Pancreas (tissue), 10 donors: ENCODE data around the gene SPSB2. TPM values are rescaled to one million over a fixed set of nuclear protein-coding genes. Genes with fewer than 3 reads are reported as not detected.

Experiments
- ATAC-seq, 4 donors: fragments of 200-7000 bp; cut with Tn5 transposase; one replicate each; pipeline versions ENCODE4 v1.8.0 to v1.9.1; 2020; ENCODE audit warnings: mild to moderate bottlenecking in 4 of 4, moderate library complexity in 4 of 4
- DNase-seq, 6 donors: peaks; one replicate each; pipeline ENCODE4 v3.0.0-alpha.2; 2020
- FAIRE-seq: peaks from 2 replicates; lab custom pipeline; 2012; peaks lifted over from hg19 to GRCh38; lab: Jason Lieb, UNC
- H3K27ac ChIP-seq, 4 donors: fragments of 200-600 bp; sonication (generic); 1 replicate in 3 of 4; 2 replicates in 1 of 4; pipeline versions ENCODE4 v1.5.0 to v1.8.0; 2020
- H3K27me3 ChIP-seq, 4 donors: fragments of 200-600 bp; one replicate each; pipeline ENCODE4 v1.8.0; 2021
- H3K36me3 ChIP-seq, 3 donors: fragments of 200-600 bp; sonication (generic) in 1 of 3; one replicate each; pipeline versions ENCODE4 v1.5.0 to v1.8.0; 2020 to 2021
- H3K4me1 ChIP-seq, 3 donors: fragments of 200-600 bp; one replicate each; pipeline ENCODE4 v1.8.0; 2021
- H3K4me3 ChIP-seq, 4 donors: fragments of 200-600 bp; sonication (generic) in 2 of 4; one replicate each; pipeline versions ENCODE4 v1.5.0 to v1.8.0; 2020 to 2021
- H3K9me3 ChIP-seq, 4 donors: fragments of 200-600 bp; one replicate each; pipeline ENCODE4 v1.8.0; 2021
- CTCF ChIP-seq, 4 donors: fragments of 200-600 bp; sonication (generic) in 3 of 4; IDR thresholded peaks; one replicate each; pipeline versions ENCODE4 v1.5.0 to v1.8.0; 2021; ENCODE audit warnings: antibody characterized with exemption in 4 of 4
- WGBS, 2 donors: extraction: QIAGEN DNeasy Blood & Tissue Kit; methylation state at CpG; one replicate each; pipeline ENCODE4 v1.1.7; 2013; 5-methylcytosine and 5-hydroxymethylcytosine counted together
- intact Hi-C, 3 donors: fragments of 100-400 bp; cut with DNase I; formaldehyde crosslinking; loops; one replicate each; pipeline versions ENCODE4 v1.11.1 to v1.14.2; 2022
- polyA plus RNA-seq, 2 donors: library from polyadenylated mRNA; stranded (reverse); fragments of 200-250 nt; gene quantifications; one replicate each; pipeline ENCODE4 v1.2.3, GENCODE V29; 2013
- total RNA-seq, 6 donors: library from RNA; stranded (reverse); fragmentation: NEBNext Ultra II Directional in 4 of 6; extraction: Animal tissue kit (Norgen Biotek cat#: 25700) in 4 of 6; gene quantifications; one replicate each; pipeline versions ENCODE4 v1.2.1 to v1.2.4, GENCODE V29; 2021 to 2023
- donor health status: healthy with polysubstance abuse.
- donor health status: DM: no; HTN: no; CAD: no; lungs with moderate emphysema.
- donor health status: DM: no; HTN: no; CAD: no.
- donor health status: control.
- donor health status: control.
- donor health status: Bipolar disorder and iron deficiency.
- donor health status: DM: yes; HTN: yes; CAD: no.
- donor health status: DM: no; HTN: no; CAD: no.
- donor health status: DM: no; HTN: no; CAD: no.
- donor health status: DM: yes; HTN: yes; CAD: no.

SPSB2 gene
- total and polyA plus RNA-seq, 8 donors = 3.1 to 12.5 (median 4.8) TPM

DNA sequence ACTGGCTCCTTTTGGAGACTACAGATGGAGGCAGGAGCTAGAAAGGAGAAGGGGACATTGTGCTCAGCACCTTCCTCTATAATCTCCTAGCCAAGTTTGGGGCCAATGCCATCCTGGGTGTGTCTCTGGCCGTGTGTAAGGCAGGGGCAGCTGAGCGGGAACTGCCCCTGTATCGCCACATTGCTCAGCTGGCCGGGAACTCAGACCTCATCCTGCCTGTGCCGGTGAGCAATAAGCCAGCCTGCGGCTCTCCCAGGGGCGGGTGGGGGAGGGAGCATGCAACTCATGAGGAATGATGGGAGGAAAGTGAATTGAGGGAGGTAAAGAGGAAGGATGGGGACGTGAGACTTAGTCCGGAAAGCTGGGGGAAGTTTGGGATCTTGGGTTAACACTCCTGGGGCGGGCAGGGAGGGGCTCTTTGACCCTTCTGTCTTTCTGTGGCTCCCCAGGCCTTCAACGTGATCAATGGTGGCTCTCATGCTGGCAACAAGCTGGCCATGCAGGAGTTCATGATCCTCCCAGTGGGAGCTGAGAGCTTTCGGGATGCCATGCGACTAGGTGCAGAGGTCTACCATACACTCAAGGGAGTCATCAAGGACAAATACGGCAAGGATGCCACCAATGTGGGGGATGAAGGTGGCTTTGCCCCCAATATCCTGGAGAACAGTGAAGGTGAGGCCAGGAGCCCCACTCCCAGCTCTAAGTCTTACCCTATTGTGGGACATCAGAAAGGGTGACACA is 44.6 kb upstream of the SPSB2 start:
- TF ChIP-seq CTCF (IDR thresholded peaks at IDR 0.05) = no peak
- WGBS, 2 donors = 68 to 79% methylated on average over 14 of the region's 14 CpGs
- DNase-seq (peak in 2 of 6 donors; percentile 9 to 39), ATAC-seq (no peak), FAIRE-seq (no peak)
- intact Hi-C loops = no loop called here
- Histone ChIP-seq H3K36me3 (no peaks in the 10 kb centered on the region), H3K27ac (no peak overlapping the region), H3K4me3 (no peak overlapping the region), H3K4me1 (peaks cover 0 to 4% (median 0%) of the 10 kb centered on the region in 3 donors), H3K27me3 (no peaks in the 10 kb centered on the region), H3K9me3 (no peaks in the 10 kb centered on the region)

DNA sequence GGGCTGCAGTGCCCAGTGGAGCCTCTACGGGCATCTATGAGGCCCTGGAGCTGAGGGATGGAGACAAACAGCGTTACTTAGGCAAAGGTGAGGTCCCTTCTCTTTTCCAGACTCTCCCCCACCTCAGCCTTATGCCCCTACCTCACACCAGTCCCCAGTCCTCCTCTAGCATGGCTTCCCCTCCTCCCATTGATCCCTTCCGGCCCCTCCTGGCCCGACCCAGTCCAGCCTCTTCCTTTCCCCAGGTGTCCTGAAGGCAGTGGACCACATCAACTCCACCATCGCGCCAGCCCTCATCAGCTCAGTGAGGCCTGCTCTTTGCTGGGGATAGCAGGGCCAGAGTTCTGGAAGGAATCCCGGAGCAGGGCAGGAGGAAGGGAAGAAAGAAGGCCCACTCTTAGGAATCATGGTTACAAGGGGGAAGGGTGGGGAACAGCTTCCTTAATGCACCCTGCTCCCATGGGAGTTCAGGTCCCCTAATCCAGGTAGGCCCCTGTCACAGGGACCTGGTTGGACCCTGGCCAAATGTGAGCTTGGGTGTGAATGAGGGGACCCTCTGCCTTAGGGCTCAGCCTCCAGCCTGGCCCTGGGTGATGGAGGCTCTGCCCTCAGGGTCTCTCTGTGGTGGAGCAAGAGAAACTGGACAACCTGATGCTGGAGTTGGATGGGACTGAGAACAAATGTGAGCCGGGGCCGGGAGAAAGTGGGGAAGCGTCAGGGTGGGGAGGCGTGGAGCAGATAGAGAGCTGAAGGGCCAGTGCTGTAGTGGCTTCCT is 43.5 kb upstream of the SPSB2 start:
- no peak overlapping the region for H3K27ac ChIP-seq
- intact Hi-C loops = no loop called here
- H3K9me3 ChIP-seq = no peaks in the 10 kb centered on the region
- FAIRE-seq (no peak), DNase-seq (peak in 2 of 6 donors; percentile 37 to 41), ATAC-seq (no peak)
- 84 to 85% methylated on average over 11 of the region's 11 CpGs for WGBS, 2 donors
- H3K4me3 ChIP-seq = no peak overlapping the region
- no peak for TF ChIP-seq CTCF (IDR thresholded peaks at IDR 0.05)
- H3K4me1 ChIP-seq = peaks cover 0 to 4% (median 0%) of the 10 kb centered on the region in 3 donors
- no peaks in the 10 kb centered on the region for H3K36me3 ChIP-seq
- H3K27me3 ChIP-seq = no peaks in the 10 kb centered on the region

- no peak for ATAC-seq
- FAIRE-seq = no peak
- H3K27me3 ChIP-seq = no peaks in the 10 kb centered on the region
- 68 to 77% methylated on average over 14 of the region's 14 CpGs for WGBS, 2 donors
- H3K4me3 ChIP-seq = no peak overlapping the region
- no peak overlapping the region for H3K27ac ChIP-seq
- DNase-seq = peak in 2 of 6 donors; percentile 23 to 39
- peaks cover 0 to 4% (median 0%) of the 10 kb centered on the region in 3 donors for H3K4me1 ChIP-seq
- TF ChIP-seq CTCF (IDR thresholded peaks at IDR 0.05) = no peak
- no peaks in the 10 kb centered on the region for H3K36me3 ChIP-seq
- no peaks in the 10 kb centered on the region for H3K9me3 ChIP-seq
- intact Hi-C loops = no loop called here
Observed at GRCh38 chr12:6915789-6916285, 42.7 kb upstream of the SPSB2 start.

DNA sequence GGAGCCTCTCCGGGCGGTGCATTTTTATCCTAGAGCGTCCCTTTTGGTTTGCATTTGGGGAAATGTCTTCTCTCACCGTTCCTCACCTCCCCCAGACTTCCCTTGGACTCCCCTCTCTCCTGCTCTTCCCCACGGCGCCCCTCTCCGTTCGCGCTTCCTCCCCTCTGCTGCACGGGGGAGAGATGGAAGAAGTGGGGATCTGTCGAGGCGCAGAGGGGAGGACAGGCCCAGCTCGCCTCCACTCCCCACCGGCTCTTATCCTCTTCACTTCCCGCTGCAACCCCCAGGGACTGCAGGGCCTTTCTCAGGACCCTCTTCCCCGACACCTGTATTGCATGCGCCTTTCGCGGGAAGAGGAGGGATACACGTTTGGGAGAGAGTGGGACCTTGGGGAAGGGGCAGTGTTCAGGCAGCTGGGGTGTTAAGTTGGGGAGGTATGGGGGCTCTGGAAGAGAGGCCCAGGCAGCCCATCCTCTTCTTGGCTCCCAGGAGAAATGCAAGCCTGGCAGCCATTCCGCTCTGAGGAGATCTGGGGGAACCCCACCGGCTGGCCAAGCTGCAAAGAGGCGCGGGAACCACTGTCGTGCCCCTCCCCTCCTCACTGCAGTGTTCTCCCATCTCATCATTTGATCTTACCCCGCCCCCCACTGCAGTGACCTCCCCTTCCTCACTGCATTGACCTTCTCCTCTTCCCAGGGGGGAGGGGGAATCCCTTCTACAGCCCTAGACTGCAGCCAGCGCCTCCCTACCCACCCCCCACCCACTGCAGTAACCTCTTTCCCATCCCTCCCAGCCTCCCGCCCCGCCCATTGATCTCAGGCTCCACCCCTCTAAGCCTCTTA is 42.1 kb upstream of the SPSB2 start:
- H3K4me3 ChIP-seq = peak overlapping the region; percentile 14 to 60 (median 37)
- ATAC-seq = peak in 1 of 4 donors; percentile 4
- no peaks in the 10 kb centered on the region for H3K27me3 ChIP-seq
- no peak for TF ChIP-seq CTCF (IDR thresholded peaks at IDR 0.05)
- H3K27ac ChIP-seq = no peak overlapping the region
- H3K4me1 ChIP-seq = peaks cover 0 to 4% (median 0%) of the 10 kb centered on the region in 3 donors
- H3K36me3 ChIP-seq = no peaks in the 10 kb centered on the region
- WGBS, 2 donors = 26 to 37% methylated on average over 25 to 29 of the region's 29 CpGs
- H3K9me3 ChIP-seq = no peaks in the 10 kb centered on the region
- no peak for FAIRE-seq
- intact Hi-C loops = no loop called here
- DNase-seq = peak in 2 of 6 donors; percentile 23 to 48
